WTC11 (cell line): Measurements from ENCODE around the gene SLC16A10. TPM values are rescaled to one million over a fixed set of nuclear protein-coding genes. Genes with fewer than 3 reads are reported as not detected.
A peak's percentile ranks its signal among the peaks of the same experiment; 100 is the strongest.

ENCODE experiments used
- ATAC-seq: fragments of 200-7000 bp; cut with Tn5 transposase; 2 replicates; pipeline ENCODE4 v1.10.0; 2021; ENCODE audit warnings: mild to moderate bottlenecking, moderate library complexity
- CTCF ChIA-PET: fragments of 300-600 bp; sonication (Branson Sonifier 250); formaldehyde crosslinking; loops from one replicate; lab custom pipeline; 2021; ENCODE audit warnings: antibody characterized with exemption; lab: Charles Lee
- POLR2A ChIA-PET: fragments of 350-600 bp; sonication (Branson Sonifier 250); formaldehyde crosslinking; loops from one replicate; lab custom pipeline; 2021; ENCODE audit warnings: antibody characterized with exemption; lab: Charles Lee
- DNase-seq: peaks from one replicate; pipeline ENCODE4 v3.0.0; 2021; ENCODE audit warnings: low spot score
- H3K27ac Mint-ChIP-seq: 2 replicates; pipeline ENCODE4 v1.8.0; 2021; ENCODE audit warnings: mixed read lengths
- H3K27me3 Mint-ChIP-seq: 2 replicates; pipeline ENCODE4 v1.8.0; 2021; ENCODE audit warnings: low read depth, mild to moderate bottlenecking, moderate library complexity, mixed read lengths
- H3K36me3 Mint-ChIP-seq: 2 replicates; pipeline ENCODE4 v1.8.0; 2021; ENCODE audit warnings: mixed read lengths
- H3K4me1 Mint-ChIP-seq: 2 replicates; pipeline ENCODE4 v1.8.0; 2022; ENCODE audit warnings: mixed read lengths
- H3K4me3 Mint-ChIP-seq: 2 replicates; pipeline ENCODE4 v1.8.0; 2021; ENCODE audit warnings: mild to moderate bottlenecking, moderate library complexity, mixed read lengths
- H3K9me3 Mint-ChIP-seq: 2 replicates; pipeline ENCODE4 v1.8.0; 2021; ENCODE audit warnings: mixed read lengths
- ATF1 ChIP-seq: sonication (generic); formaldehyde crosslinking; IDR thresholded peaks from 2 replicates; pipeline ENCODE4 v1.8.1; 2023; ENCODE audit warnings: mild to moderate bottlenecking, moderate library complexity, missing genetic modification reagents
- CREM ChIP-seq: sonication (generic); formaldehyde crosslinking; IDR thresholded peaks from 2 replicates; pipeline ENCODE4 v1.8.1; 2022; ENCODE audit warnings: mild to moderate bottlenecking, missing genetic modification reagents, moderate library complexity
- IRF2 ChIP-seq: sonication (generic); formaldehyde crosslinking; IDR thresholded peaks from 2 replicates; pipeline ENCODE4 v1.8.0; 2022; ENCODE audit warnings: low read depth, missing genetic modification reagents, borderline replicate concordance
- NFE2L1 ChIP-seq: sonication (generic); formaldehyde crosslinking; IDR thresholded peaks from 2 replicates; pipeline ENCODE4 v1.8.1; 2023; ENCODE audit warnings: missing genetic modification reagents
- PRRX2 ChIP-seq: fragments of 250-450 bp; sonication (Bioruptor Pico); IDR thresholded peaks from 2 replicates; pipeline ENCODE4 v1.8.0; 2021; ENCODE audit warnings: mild to moderate bottlenecking
- SOX15 ChIP-seq: fragments of 250-450 bp; sonication (Bioruptor Pico); IDR thresholded peaks from 2 replicates; pipeline ENCODE4 v1.9.0; 2021; ENCODE audit warnings: mild to moderate bottlenecking
- TEAD1 ChIP-seq: sonication (generic); formaldehyde crosslinking; IDR thresholded peaks from 2 replicates; pipeline ENCODE4 v1.8.0; 2022; ENCODE audit warnings: mild to moderate bottlenecking, missing genetic modification reagents
- USF1 ChIP-seq: sonication (generic); formaldehyde crosslinking; IDR thresholded peaks from 2 replicates; pipeline ENCODE4 v1.8.0; 2022; ENCODE audit warnings: mild to moderate bottlenecking, missing genetic modification reagents
- USF2 ChIP-seq: sonication (generic); formaldehyde crosslinking; IDR thresholded peaks from 2 replicates; pipeline ENCODE4 v1.8.1; 2023; ENCODE audit warnings: mild to moderate bottlenecking, missing genetic modification reagents, moderate library complexity
- ZNF138 ChIP-seq: sonication (generic); formaldehyde crosslinking; conservative IDR thresholded peaks from 2 replicates; pipeline ENCODE4 v1.8.1; 2022; ENCODE audit warnings: mild to moderate bottlenecking, moderate library complexity, missing genetic modification reagents
- ZNF512 ChIP-seq: sonication (generic); formaldehyde crosslinking; IDR thresholded peaks from 2 replicates; pipeline ENCODE4 v1.8.1; 2022; ENCODE audit warnings: missing genetic modification reagents, borderline replicate concordance
- total RNA-seq: library from RNA; stranded (reverse); gene quantifications from 3 replicates; pipeline ENCODE4 v1.2.3, GENCODE V29; 2021
- TF ChIP-seq, protein P1 (sequence below): fragments of 200-600 bp; IDR thresholded peaks from 2 replicates; pipeline ENCODE4 v1.8.0; 2022; ENCODE audit warnings: antibody characterized with exemption
- TF ChIP-seq, protein P2 (sequence below): sonication (generic); formaldehyde crosslinking; conservative IDR thresholded peaks from 2 replicates; pipeline ENCODE4 v1.8.1; 2023; ENCODE audit warnings: mild to moderate bottlenecking, low read depth, missing genetic modification reagents, moderate library complexity
- TF ChIP-seq, protein P3 (sequence below): sonication (generic); formaldehyde crosslinking; IDR thresholded peaks from 2 replicates; pipeline ENCODE4 v1.8.1; 2022; ENCODE audit warnings: mild to moderate bottlenecking, moderate library complexity, missing genetic modification reagents
- TF ChIP-seq, protein P4 (sequence below): sonication (generic); formaldehyde crosslinking; IDR thresholded peaks from 2 replicates; pipeline ENCODE4 v1.8.1; 2022; ENCODE audit warnings: low read depth, missing genetic modification reagents, borderline replicate concordance
- TF ChIP-seq, protein P5 (sequence below): sonication (generic); formaldehyde crosslinking; IDR thresholded peaks from 2 replicates; pipeline ENCODE4 v1.8.0; 2022; ENCODE audit warnings: mild to moderate bottlenecking, missing genetic modification reagents

SLC16A10 gene
- total RNA-seq, 1 experiment from 2014 or later: 18.4 TPM

GRCh38 chr6:111210194-111210728 lies 123.0 kb downstream of the SLC16A10 start:
- TF ChIP-seq USF1 (CRISPR knock-in tag) (no peak), NFE2L1 (CRISPR knock-in tag) (no peak)
- TF ChIP-seq, protein P1, sequence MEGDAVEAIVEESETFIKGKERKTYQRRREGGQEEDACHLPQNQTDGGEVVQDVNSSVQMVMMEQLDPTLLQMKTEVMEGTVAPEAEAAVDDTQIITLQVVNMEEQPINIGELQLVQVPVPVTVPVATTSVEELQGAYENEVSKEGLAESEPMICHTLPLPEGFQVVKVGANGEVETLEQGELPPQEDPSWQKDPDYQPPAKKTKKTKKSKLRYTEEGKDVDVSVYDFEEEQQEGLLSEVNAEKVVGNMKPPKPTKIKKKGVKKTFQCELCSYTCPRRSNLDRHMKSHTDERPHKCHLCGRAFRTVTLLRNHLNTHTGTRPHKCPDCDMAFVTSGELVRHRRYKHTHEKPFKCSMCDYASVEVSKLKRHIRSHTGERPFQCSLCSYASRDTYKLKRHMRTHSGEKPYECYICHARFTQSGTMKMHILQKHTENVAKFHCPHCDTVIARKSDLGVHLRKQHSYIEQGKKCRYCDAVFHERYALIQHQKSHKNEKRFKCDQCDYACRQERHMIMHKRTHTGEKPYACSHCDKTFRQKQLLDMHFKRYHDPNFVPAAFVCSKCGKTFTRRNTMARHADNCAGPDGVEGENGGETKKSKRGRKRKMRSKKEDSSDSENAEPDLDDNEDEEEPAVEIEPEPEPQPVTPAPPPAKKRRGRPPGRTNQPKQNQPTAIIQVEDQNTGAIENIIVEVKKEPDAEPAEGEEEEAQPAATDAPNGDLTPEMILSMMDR: peak; percentile 49
- TF ChIP-seq, protein P2, sequence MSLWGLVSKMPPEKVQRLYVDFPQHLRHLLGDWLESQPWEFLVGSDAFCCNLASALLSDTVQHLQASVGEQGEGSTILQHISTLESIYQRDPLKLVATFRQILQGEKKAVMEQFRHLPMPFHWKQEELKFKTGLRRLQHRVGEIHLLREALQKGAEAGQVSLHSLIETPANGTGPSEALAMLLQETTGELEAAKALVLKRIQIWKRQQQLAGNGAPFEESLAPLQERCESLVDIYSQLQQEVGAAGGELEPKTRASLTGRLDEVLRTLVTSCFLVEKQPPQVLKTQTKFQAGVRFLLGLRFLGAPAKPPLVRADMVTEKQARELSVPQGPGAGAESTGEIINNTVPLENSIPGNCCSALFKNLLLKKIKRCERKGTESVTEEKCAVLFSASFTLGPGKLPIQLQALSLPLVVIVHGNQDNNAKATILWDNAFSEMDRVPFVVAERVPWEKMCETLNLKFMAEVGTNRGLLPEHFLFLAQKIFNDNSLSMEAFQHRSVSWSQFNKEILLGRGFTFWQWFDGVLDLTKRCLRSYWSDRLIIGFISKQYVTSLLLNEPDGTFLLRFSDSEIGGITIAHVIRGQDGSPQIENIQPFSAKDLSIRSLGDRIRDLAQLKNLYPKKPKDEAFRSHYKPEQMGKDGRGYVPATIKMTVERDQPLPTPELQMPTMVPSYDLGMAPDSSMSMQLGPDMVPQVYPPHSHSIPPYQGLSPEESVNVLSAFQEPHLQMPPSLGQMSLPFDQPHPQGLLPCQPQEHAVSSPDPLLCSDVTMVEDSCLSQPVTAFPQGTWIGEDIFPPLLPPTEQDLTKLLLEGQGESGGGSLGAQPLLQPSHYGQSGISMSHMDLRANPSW: no peak
- no peak for DNase-seq
- Mint-ChIP-seq H3K4me1 (peaks cover 8% of the 10 kb centered on the region), H3K9me3 (no peaks in the 10 kb centered on the region), H3K27me3 (no peaks in the 10 kb centered on the region), H3K36me3 (no peaks in the 10 kb centered on the region), H3K27ac (peak overlapping the region; percentile 85), H3K4me3 (no peak overlapping the region)
- CTCF ChIA-PET: interaction anchor here (0.6 to 2.5 kb wide), 20 partner anchors 8 to 215 kb away, joined by 3 to 17 read pairs (median 4); a partner anchor contains a TSS
- ATAC-seq: peak; percentile 89
- POLR2A ChIA-PET: no interaction called here

GRCh38 chr6:111211411-111212030 lies 124.2 kb downstream of the SLC16A10 start:
- H3K4me3 Mint-ChIP-seq: no peak overlapping the region
- no peaks in the 10 kb centered on the region for H3K9me3 Mint-ChIP-seq
- no peaks in the 10 kb centered on the region for H3K36me3 Mint-ChIP-seq
- no peak overlapping the region for H3K27ac Mint-ChIP-seq
- no peaks in the 10 kb centered on the region for H3K27me3 Mint-ChIP-seq
- ChIA-PET CTCF (interaction anchor here (1.6 to 2.4 kb wide), 3 partner anchors 41 to 181 kb away, joined by 3 to 17 read pairs (median 14); no protein-coding TSS in a partner anchor), POLR2A (no interaction called here)
- ATAC-seq (peak; percentile 45), DNase-seq (no peak)
- TF ChIP-seq, protein P3, sequence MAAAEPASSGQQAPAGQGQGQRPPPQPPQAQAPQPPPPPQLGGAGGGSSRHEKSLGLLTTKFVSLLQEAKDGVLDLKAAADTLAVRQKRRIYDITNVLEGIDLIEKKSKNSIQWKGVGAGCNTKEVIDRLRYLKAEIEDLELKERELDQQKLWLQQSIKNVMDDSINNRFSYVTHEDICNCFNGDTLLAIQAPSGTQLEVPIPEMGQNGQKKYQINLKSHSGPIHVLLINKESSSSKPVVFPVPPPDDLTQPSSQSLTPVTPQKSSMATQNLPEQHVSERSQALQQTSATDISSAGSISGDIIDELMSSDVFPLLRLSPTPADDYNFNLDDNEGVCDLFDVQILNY (CRISPR knock-in tag): no peak
- TF ChIP-seq ZNF512: no peak
- TF ChIP-seq, protein P4, sequence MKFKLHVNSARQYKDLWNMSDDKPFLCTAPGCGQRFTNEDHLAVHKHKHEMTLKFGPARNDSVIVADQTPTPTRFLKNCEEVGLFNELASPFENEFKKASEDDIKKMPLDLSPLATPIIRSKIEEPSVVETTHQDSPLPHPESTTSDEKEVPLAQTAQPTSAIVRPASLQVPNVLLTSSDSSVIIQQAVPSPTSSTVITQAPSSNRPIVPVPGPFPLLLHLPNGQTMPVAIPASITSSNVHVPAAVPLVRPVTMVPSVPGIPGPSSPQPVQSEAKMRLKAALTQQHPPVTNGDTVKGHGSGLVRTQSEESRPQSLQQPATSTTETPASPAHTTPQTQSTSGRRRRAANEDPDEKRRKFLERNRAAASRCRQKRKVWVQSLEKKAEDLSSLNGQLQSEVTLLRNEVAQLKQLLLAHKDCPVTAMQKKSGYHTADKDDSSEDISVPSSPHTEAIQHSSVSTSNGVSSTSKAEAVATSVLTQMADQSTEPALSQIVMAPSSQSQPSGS: no peak
- peaks cover 8% of the 10 kb centered on the region for H3K4me1 Mint-ChIP-seq

GRCh38 chr6:111212625-111213024 lies 125.3 kb downstream of the SLC16A10 start:
- CTCF ChIA-PET: interaction anchor here (1.6 kb wide), 1 partner anchor 40 kb away, joined by 3 read pairs; no protein-coding TSS in a partner anchor
- TF ChIP-seq PRRX2 (no peak), IRF2 (CRISPR knock-in tag) (no peak), USF2 (no peak), ZNF512 (no peak), CREM (CRISPR knock-in tag) (no peak), ZNF138 (CRISPR knock-in tag) (no peak), ATF1 (CRISPR knock-in tag) (no peak), SOX15 (no peak), TEAD1 (CRISPR knock-in tag) (no peak)
- TF ChIP-seq, protein P5, sequence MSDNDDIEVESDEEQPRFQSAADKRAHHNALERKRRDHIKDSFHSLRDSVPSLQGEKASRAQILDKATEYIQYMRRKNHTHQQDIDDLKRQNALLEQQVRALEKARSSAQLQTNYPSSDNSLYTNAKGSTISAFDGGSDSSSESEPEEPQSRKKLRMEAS: no peak

More at GRCh38 chr6:111212625-111213024, 125.3 kb downstream of the SLC16A10 start:
- POLR2A ChIA-PET: no interaction called here
- no peak overlapping the region for H3K27ac Mint-ChIP-seq
- no peak for ATAC-seq
- H3K4me3 Mint-ChIP-seq: no peak overlapping the region
- DNase-seq: no peak
- peaks cover 8% of the 10 kb centered on the region for H3K4me1 Mint-ChIP-seq
- no peaks in the 10 kb centered on the region for H3K36me3 Mint-ChIP-seq
- no peaks in the 10 kb centered on the region for H3K27me3 Mint-ChIP-seq
- H3K9me3 Mint-ChIP-seq: no peaks in the 10 kb centered on the region
